ENCODE data around the gene GRIA1. TPM values are rescaled to one million over a fixed set of nuclear protein-coding genes. Genes with fewer than 3 reads are reported as not detected.

GRIA1 gene
- total RNA-seq, 3 donors from 2014 or later (not counting 1 experiment from before 2014, with no cell fraction given): not detected

DNA sequence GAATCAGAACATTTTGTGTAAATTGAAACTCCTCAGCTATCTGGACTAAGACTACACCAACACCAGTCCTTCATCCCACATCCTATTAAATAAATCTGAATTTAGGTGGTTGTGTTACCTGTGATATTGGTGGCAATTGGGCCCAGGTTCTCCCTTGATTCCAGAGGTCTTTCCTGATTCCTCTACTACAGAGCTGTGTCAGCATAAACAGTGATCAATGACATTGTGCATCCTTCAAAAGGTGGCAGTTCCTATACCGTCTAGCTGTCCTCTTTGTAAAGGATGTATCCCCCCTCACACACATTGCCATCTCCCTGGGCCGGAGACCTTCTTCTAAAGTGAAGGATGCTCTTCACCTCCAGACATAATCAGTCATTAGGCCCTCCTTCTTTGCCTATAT, 309.0 kb downstream of the GRIA1 start:
- Mint-ChIP-seq H3K27me3 (ENCODE audit: low read depth in 2 of 2) (peaks cover 0 to 7% of the 10 kb centered on the region in 2 donors), H3K9me3 (peaks cover 0 to 2% of the 10 kb centered on the region in 2 donors), H3K36me3 (no peaks in the 10 kb centered on the region), H3K27ac (no peak overlapping the region), H3K4me3 (no peak overlapping the region), H3K4me1 (peaks cover 0 to 6% of the 10 kb centered on the region in 2 donors)
- no peaks in the 10 kb centered on the region for H3K27me3 ChIP-seq (ENCODE audit: control insufficient read depth, insufficient read depth, low read length)
- H3K9me3 ChIP-seq (ENCODE audit: control insufficient read depth, insufficient read depth, low read length): no peaks in the 10 kb centered on the region
- no peak for DNase-seq
- 92% methylated on average over 2 of the region's 2 CpGs for WGBS (ENCODE audit: insufficient coverage)
- no peak overlapping the region for H3K27ac ChIP-seq (ENCODE audit: low read length)
- TF ChIP-seq, protein P1, sequence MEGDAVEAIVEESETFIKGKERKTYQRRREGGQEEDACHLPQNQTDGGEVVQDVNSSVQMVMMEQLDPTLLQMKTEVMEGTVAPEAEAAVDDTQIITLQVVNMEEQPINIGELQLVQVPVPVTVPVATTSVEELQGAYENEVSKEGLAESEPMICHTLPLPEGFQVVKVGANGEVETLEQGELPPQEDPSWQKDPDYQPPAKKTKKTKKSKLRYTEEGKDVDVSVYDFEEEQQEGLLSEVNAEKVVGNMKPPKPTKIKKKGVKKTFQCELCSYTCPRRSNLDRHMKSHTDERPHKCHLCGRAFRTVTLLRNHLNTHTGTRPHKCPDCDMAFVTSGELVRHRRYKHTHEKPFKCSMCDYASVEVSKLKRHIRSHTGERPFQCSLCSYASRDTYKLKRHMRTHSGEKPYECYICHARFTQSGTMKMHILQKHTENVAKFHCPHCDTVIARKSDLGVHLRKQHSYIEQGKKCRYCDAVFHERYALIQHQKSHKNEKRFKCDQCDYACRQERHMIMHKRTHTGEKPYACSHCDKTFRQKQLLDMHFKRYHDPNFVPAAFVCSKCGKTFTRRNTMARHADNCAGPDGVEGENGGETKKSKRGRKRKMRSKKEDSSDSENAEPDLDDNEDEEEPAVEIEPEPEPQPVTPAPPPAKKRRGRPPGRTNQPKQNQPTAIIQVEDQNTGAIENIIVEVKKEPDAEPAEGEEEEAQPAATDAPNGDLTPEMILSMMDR (IDR thresholded peaks at IDR 0.05): no peak
- H3K4me1 ChIP-seq (ENCODE audit: control insufficient read depth, insufficient read depth, low read length): no peaks in the 10 kb centered on the region
- no peak for ATAC-seq
- no peak overlapping the region for H3K4me3 ChIP-seq (ENCODE audit: low read length)
- intact Hi-C loops (cut with micrococcal nuclease): no loop called here
- no peaks in the 10 kb centered on the region for H3K36me3 ChIP-seq (ENCODE audit: control insufficient read depth, insufficient read depth, low read length)

DNA sequence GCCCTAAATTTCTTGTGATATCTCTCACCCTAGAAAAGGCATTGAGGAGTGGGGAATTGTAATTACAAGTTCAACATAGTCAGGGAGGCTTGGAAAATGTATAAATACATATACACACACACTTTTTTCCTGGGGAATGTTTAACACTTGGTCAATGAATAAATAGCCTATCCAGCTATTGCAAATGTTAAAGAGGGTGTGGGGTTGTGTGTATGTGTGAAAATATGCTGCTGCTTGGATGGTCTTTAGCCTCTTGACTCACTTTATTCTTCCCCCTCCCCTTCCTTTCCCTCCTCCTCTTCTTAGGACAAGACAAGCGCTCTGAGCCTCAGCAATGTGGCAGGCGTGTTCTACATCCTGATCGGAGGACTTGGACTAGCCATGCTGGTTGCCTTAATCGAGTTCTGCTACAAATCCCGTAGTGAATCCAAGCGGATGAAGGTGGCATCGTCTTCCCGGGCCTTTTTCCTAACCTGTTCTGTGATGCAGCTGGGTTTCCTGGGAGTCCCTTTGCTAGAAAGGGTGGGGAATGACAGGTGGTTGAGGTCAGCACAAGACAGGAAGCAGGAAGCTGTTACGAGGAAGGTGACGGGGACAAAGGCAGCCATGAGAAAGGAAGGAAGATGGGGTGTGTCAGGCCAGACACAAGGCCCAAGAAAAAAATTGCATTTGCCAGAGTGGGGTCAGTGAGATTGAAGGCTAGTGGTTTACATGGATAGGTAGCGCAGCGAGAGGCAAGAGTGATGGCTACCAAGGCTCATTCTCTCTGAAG, 311.8 kb downstream of the GRIA1 start:
- WGBS (ENCODE audit: insufficient coverage): 84% methylated on average over 12 of the region's 12 CpGs
- Histone ChIP-seq H3K4me1 (ENCODE audit: control insufficient read depth, insufficient read depth, low read length) (no peaks in the 10 kb centered on the region), H3K9me3 (ENCODE audit: control insufficient read depth, insufficient read depth, low read length) (no peaks in the 10 kb centered on the region), H3K27me3 (ENCODE audit: control insufficient read depth, insufficient read depth, low read length) (no peaks in the 10 kb centered on the region), H3K36me3 (ENCODE audit: control insufficient read depth, insufficient read depth, low read length) (no peaks in the 10 kb centered on the region), H3K4me3 (ENCODE audit: low read length) (no peak overlapping the region), H3K27ac (ENCODE audit: low read length) (no peak overlapping the region)
- no peak overlapping the region for H3K4me3 Mint-ChIP-seq
- ATAC-seq (no peak), DNase-seq (no peak)
- no peaks in the 10 kb centered on the region for H3K36me3 Mint-ChIP-seq
- no peak overlapping the region for H3K27ac Mint-ChIP-seq
- peaks cover 0 to 7% of the 10 kb centered on the region in 2 donors for H3K27me3 Mint-ChIP-seq (ENCODE audit: low read depth in 2 of 2)
- intact Hi-C loops (cut with micrococcal nuclease): no loop called here
- peaks cover 0 to 2% of the 10 kb centered on the region in 2 donors for H3K9me3 Mint-ChIP-seq
- TF ChIP-seq, protein P1 (IDR thresholded peaks at IDR 0.05): no peak
- H3K4me1 Mint-ChIP-seq: peaks cover 0 to 6% of the 10 kb centered on the region in 2 donors

DNA sequence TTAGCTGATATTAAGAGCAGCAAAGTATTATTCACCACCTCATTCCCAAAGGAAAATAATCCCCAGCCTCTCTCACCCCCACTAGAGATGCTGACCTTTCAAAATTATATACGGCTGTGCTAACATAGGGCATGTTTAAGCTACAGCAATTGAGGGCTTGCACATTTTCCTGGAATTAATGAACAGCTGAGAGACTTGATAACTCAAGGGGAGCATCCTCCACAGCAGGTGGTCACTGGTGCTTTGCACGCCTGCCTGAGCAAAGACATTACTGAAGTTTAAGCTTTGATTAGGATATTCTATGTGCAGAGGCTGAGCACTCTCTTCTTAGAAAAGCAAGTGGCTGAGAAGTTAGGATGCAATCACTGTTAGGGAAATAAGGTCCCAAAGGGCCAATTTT, 317.3 kb downstream of the GRIA1 start:
- H3K27me3 ChIP-seq (ENCODE audit: control insufficient read depth, insufficient read depth, low read length): no peaks in the 10 kb centered on the region
- H3K9me3 ChIP-seq (ENCODE audit: control insufficient read depth, insufficient read depth, low read length): no peaks in the 10 kb centered on the region
- peaks cover 0 to 2% of the 10 kb centered on the region in 2 donors for H3K9me3 Mint-ChIP-seq
- DNase-seq: no peak
- intact Hi-C loops (cut with micrococcal nuclease): no loop called here
- 77% methylated on average over 2 of the region's 2 CpGs for WGBS (ENCODE audit: insufficient coverage)
- H3K27ac ChIP-seq (ENCODE audit: low read length): no peak overlapping the region
- no peak overlapping the region for H3K27ac Mint-ChIP-seq
- no peak for ATAC-seq
- H3K36me3 ChIP-seq (ENCODE audit: control insufficient read depth, insufficient read depth, low read length): no peaks in the 10 kb centered on the region
- no peaks in the 10 kb centered on the region for H3K4me1 ChIP-seq (ENCODE audit: control insufficient read depth, insufficient read depth, low read length)
- H3K4me3 ChIP-seq (ENCODE audit: low read length): no peak overlapping the region
- H3K4me3 Mint-ChIP-seq: no peak overlapping the region
- no peaks in the 10 kb centered on the region for H3K4me1 Mint-ChIP-seq
- H3K27me3 Mint-ChIP-seq (ENCODE audit: low read depth in 2 of 2): peaks cover 0 to 8% of the 10 kb centered on the region in 2 donors
- H3K36me3 Mint-ChIP-seq: no peaks in the 10 kb centered on the region
- TF ChIP-seq, protein P1 (IDR thresholded peaks at IDR 0.05): no peak

DNA sequence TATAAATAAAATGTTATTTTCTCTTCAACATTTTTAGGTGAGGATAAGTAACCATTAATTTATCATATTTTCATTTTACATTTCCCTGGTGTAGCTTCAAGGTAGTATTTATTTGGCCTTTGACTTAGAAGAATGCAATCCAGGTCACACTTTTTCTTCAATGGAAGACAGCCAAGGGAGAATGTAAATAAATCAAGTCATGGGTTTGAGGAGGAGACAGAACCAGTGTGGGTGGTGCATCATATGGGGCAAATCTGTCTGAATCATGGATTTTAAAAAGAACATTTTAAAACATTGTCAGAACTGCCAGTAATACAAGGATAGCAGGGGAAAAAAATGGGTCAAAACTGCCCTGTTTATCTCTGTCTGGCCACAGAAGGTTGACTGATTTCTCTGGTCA, 318.7 kb downstream of the GRIA1 start:
- intact Hi-C loops (cut with micrococcal nuclease): no loop called here
- H3K27ac ChIP-seq (ENCODE audit: low read length): no peak overlapping the region
- DNase-seq (no peak), ATAC-seq (no peak)
- peaks cover 0 to 5% of the 10 kb centered on the region in 2 donors for H3K27me3 Mint-ChIP-seq (ENCODE audit: low read depth in 2 of 2)
- no peak overlapping the region for H3K27ac Mint-ChIP-seq
- H3K27me3 ChIP-seq (ENCODE audit: control insufficient read depth, insufficient read depth, low read length): no peaks in the 10 kb centered on the region
- no peaks in the 10 kb centered on the region for H3K4me1 ChIP-seq (ENCODE audit: control insufficient read depth, insufficient read depth, low read length)
- no peak overlapping the region for H3K4me3 ChIP-seq (ENCODE audit: low read length)
- H3K4me1 Mint-ChIP-seq: no peaks in the 10 kb centered on the region
- TF ChIP-seq, protein P1 (IDR thresholded peaks at IDR 0.05): no peak
- no peaks in the 10 kb centered on the region for H3K9me3 ChIP-seq (ENCODE audit: control insufficient read depth, insufficient read depth, low read length)
- H3K36me3 Mint-ChIP-seq: no peaks in the 10 kb centered on the region
- no peak overlapping the region for H3K4me3 Mint-ChIP-seq
- no peaks in the 10 kb centered on the region for H3K36me3 ChIP-seq (ENCODE audit: control insufficient read depth, insufficient read depth, low read length)
- no peaks in the 10 kb centered on the region for H3K9me3 Mint-ChIP-seq
